Measurements from ENCODE around the gene ARL15.

GRCh38 chr5:54259981-54260380 lies 50.4 kb downstream of the ARL15 start:
- TF ChIP-seq CTCF (IDR thresholded peaks at IDR 0.05; ENCODE audit: low read depth, low read length) (no peak), POLR2A (IDR thresholded peaks at IDR 0.05; ENCODE audit: extremely low read depth, insufficient read length) (no peak)
